H1 (cell line): Measurements from ENCODE around the gene PDHB. TPM values are rescaled to one million over a fixed set of nuclear protein-coding genes. Genes with fewer than 3 reads are reported as not detected.

Source experiments
- CTCF ChIA-PET: fragments of 300-600 bp; sonication (Branson Sonifier 250); formaldehyde crosslinking; loops from one replicate; lab custom pipeline; 2021; ENCODE audit not compliant: partially characterized antibody; lab: Charles Lee
- POLR2A ChIA-PET: fragments of 300-600 bp; sonication (Branson Sonifier 250); formaldehyde crosslinking; loops from one replicate; lab custom pipeline; 2021; ENCODE audit warnings: inconsistent platforms; ENCODE audit not compliant: partially characterized antibody; lab: Charles Lee
- DNase-seq, 2 experiments: peaks; one replicate each; pipeline versions ENCODE4 v3.0.0 to v3.0.0-alpha.2; 2010 to 2022; ENCODE audit warnings: low spot score in 2 of 2, low read depth in 1 of 2, mixed read lengths in 1 of 2
- FAIRE-seq: peaks from 2 replicates; lab custom pipeline; 2011; peaks lifted over from hg19 to GRCh38; lab: Jason Lieb, UNC
- H2AFZ ChIP-seq: 2 replicates; pipeline ENCODE4 v1.8.1; 2012; ENCODE audit warnings: low read length, inconsistent platforms
- H2AK5ac ChIP-seq: 2 replicates; pipeline ENCODE4 v1.6.1; 2013; ENCODE audit warnings: low read depth, low read length
- H2BK120ac ChIP-seq: replicated peaks from 2 replicates; pipeline ENCODE3; 2013; ENCODE audit warnings: low read depth, low read length, inconsistent platforms
- H2BK12ac ChIP-seq: 2 replicates; pipeline ENCODE4 v1.6.1; 2013; ENCODE audit warnings: low read depth, low read length
- H2BK15ac ChIP-seq: 2 replicates; pipeline ENCODE4 v1.6.1; 2013; ENCODE audit warnings: low read length
- H2BK20ac ChIP-seq: 2 replicates; pipeline ENCODE4 v1.6.1; 2013; ENCODE audit warnings: low read length
- H2BK5ac ChIP-seq: 2 replicates; pipeline ENCODE4 v1.6.1; 2013; ENCODE audit warnings: low read depth, low read length
- H3K14ac ChIP-seq: 2 replicates; pipeline ENCODE4 v1.6.1; 2013; ENCODE audit warnings: inconsistent platforms; ENCODE audit not compliant: insufficient read length
- H3K18ac ChIP-seq: 2 replicates; pipeline ENCODE4 v1.6.1; 2013; ENCODE audit warnings: low read length; ENCODE audit errors: extremely low read depth
- H3K23ac ChIP-seq: 2 replicates; pipeline ENCODE4 v1.6.1; 2013; ENCODE audit warnings: inconsistent platforms; ENCODE audit not compliant: insufficient read length
- H3K23me2 ChIP-seq: 2 replicates; pipeline ENCODE4 v1.6.1; 2013; ENCODE audit warnings: low read depth, low read length
- H3K27ac ChIP-seq: 2 replicates; pipeline ENCODE4 v1.6.1; 2011; ENCODE audit warnings: low read depth, low read length, inconsistent platforms
- H3K27me3 ChIP-seq, 4 experiments: replicated peaks in 1 of 4; 1 replicate in 1 of 4; 2 replicates in 3 of 4; pipeline versions ENCODE4 v1.6.1 to v1.8.1; 2011 to 2013; ENCODE audit warnings: low read length in 3 of 4, mild to moderate bottlenecking in 3 of 4, inconsistent platforms in 2 of 4, mixed read lengths in 2 of 4, moderate library complexity in 1 of 4; ENCODE audit not compliant: control insufficient read depth in 3 of 4, insufficient read depth in 3 of 4; ENCODE audit errors: extremely low read depth in 1 of 4
- H3K36me3 ChIP-seq, 4 experiments: 2 replicates each; pipeline versions ENCODE4 v1.6.1 to v1.8.1; 2011 to 2013; ENCODE audit warnings: mild to moderate bottlenecking in 4 of 4, low read length in 3 of 4, moderate library complexity in 2 of 4, control low read depth in 1 of 4, inconsistent platforms in 1 of 4; ENCODE audit not compliant: insufficient read depth in 4 of 4, control insufficient read depth in 2 of 4
- H3K4ac ChIP-seq: replicated peaks from 2 replicates; pipeline ENCODE3; 2013; ENCODE audit warnings: low read length, low read depth, mixed read lengths, inconsistent platforms; ENCODE audit not compliant: insufficient read length
- H3K4me1 ChIP-seq, 4 experiments: replicated peaks in 1 of 4; 1 replicate in 1 of 4; 2 replicates in 3 of 4; pipeline versions ENCODE4 v1.6.1 to v1.8.1; 2011 to 2013; ENCODE audit warnings: low read length in 3 of 4, inconsistent platforms in 2 of 4, mixed read lengths in 1 of 4; ENCODE audit not compliant: insufficient read depth in 4 of 4, control insufficient read depth in 3 of 4
- H3K4me2 ChIP-seq, 2 experiments: 2 replicates each; pipeline versions ENCODE4 v1.6.1 to v1.8.1; 2011 to 2013; ENCODE audit warnings: low read depth in 2 of 2, low read length in 2 of 2, control low read depth in 1 of 2, inconsistent platforms in 1 of 2, mild to moderate bottlenecking in 1 of 2; ENCODE audit not compliant: insufficient read depth in 1 of 2
- H3K4me3 ChIP-seq, 4 experiments: fragments of 200-600, 300-600 bp in 1 of 4; sonication (generic), shearing (Covaris generic), sonication (Bioruptor Twin) in 1 of 4; 2 replicates each; pipeline versions ENCODE4 v1.5.1 to v1.8.1; 2011 to 2016; ENCODE audit warnings: low read length in 4 of 4, low read depth in 3 of 4, control low read depth in 2 of 4, inconsistent platforms in 2 of 4, mild to moderate bottlenecking in 2 of 4, mixed read lengths in 1 of 4, moderate library complexity in 1 of 4; ENCODE audit not compliant: insufficient read depth in 2 of 4; ENCODE audit errors: extremely low read depth in 1 of 4
- H3K56ac ChIP-seq: replicated peaks from 2 replicates; pipeline ENCODE3; 2013; ENCODE audit warnings: low read depth, mild to moderate bottlenecking, mixed read lengths, low read length, inconsistent platforms; ENCODE audit not compliant: insufficient read length
- H3K79me1 ChIP-seq: 2 replicates; pipeline ENCODE4 v1.6.1; 2013; ENCODE audit warnings: low read depth, low read length, control low read depth
- H3K79me2 ChIP-seq, 2 experiments: 2 replicates each; pipeline versions ENCODE4 v1.6.1 to v1.8.1; 2012 to 2013; ENCODE audit warnings: low read length in 2 of 2, mild to moderate bottlenecking in 2 of 2, inconsistent platforms in 1 of 2; ENCODE audit not compliant: insufficient read depth in 2 of 2, control insufficient read depth in 1 of 2
- H3K9ac ChIP-seq, 4 experiments: replicated peaks in 1 of 4; 1 replicate in 1 of 4; 2 replicates in 3 of 4; pipeline versions ENCODE4 v1.6.1 to v1.8.1; 2011 to 2013; ENCODE audit warnings: low read depth in 3 of 4, low read length in 3 of 4, control low read depth in 2 of 4, mild to moderate bottlenecking in 2 of 4, moderate library complexity in 2 of 4, inconsistent platforms in 1 of 4; ENCODE audit errors: extremely low read depth in 1 of 4
- H3K9me3 ChIP-seq, 2 experiments: 2 replicates each; pipeline versions ENCODE4 v1.6.1 to v1.8.1; 2012 to 2013; ENCODE audit warnings: mild to moderate bottlenecking in 2 of 2, moderate library complexity in 2 of 2, control low read depth in 1 of 2, inconsistent platforms in 1 of 2, low read depth in 1 of 2, low read length in 1 of 2, mixed read lengths in 1 of 2; ENCODE audit not compliant: insufficient read depth in 2 of 2
- H4K20me1 ChIP-seq, 2 experiments: replicated peaks in 1 of 2; 2 replicates each; pipeline versions ENCODE3 to v1.8.1; 2011 to 2013; ENCODE audit warnings: inconsistent platforms in 2 of 2, low read length in 2 of 2, mild to moderate bottlenecking in 1 of 2; ENCODE audit not compliant: insufficient read depth in 2 of 2, control insufficient read depth in 1 of 2
- H4K5ac ChIP-seq: 2 replicates; pipeline ENCODE4 v1.6.1; 2013; ENCODE audit warnings: low read length, low read depth, mixed read lengths, inconsistent platforms; ENCODE audit not compliant: insufficient read length
- H4K8ac ChIP-seq: 2 replicates; pipeline ENCODE4 v1.8.0; 2013; ENCODE audit warnings: mild to moderate bottlenecking, moderate library complexity, low read length, inconsistent platforms; ENCODE audit not compliant: insufficient read depth; ENCODE audit errors: extremely low read depth
- H4K91ac ChIP-seq: replicated peaks from 2 replicates; pipeline ENCODE3; 2013; ENCODE audit warnings: low read length, mixed read lengths, inconsistent platforms; ENCODE audit not compliant: insufficient read length
- CHD2 ChIP-seq: IDR thresholded peaks from 2 replicates; pipeline ENCODE4 v1.6.1; 2012; ENCODE audit warnings: low read length, improper control_type of control experiment
- EP300 ChIP-seq, 2 experiments: IDR thresholded peaks; 1 replicate in 1 of 2; 2 replicates in 1 of 2; pipeline ENCODE4 v1.6.1; 2011 to 2012; ENCODE audit warnings: low read depth in 2 of 2, low read length in 2 of 2, mild to moderate bottlenecking in 2 of 2, borderline replicate concordance in 1 of 2, inconsistent platforms in 1 of 2, moderate library complexity in 1 of 2
- FOSL1 ChIP-seq: IDR thresholded peaks from 2 replicates; pipeline ENCODE4 v1.6.1; 2011; ENCODE audit warnings: mild to moderate bottlenecking, low read depth, low read length, moderate library complexity; ENCODE audit not compliant: insufficient read depth
- GABPA ChIP-seq: IDR thresholded peaks from 2 replicates; pipeline ENCODE4 v1.6.1; 2011; ENCODE audit warnings: mild to moderate bottlenecking, low read length, moderate library complexity, borderline replicate concordance; ENCODE audit not compliant: insufficient read depth
- GTF2F1 ChIP-seq: IDR thresholded peaks from 2 replicates; pipeline ENCODE4 v1.6.1; 2012; ENCODE audit warnings: low read depth, low read length, improper control_type of control experiment, borderline replicate concordance
- MAFK ChIP-seq: IDR thresholded peaks from 2 replicates; pipeline ENCODE4 v1.6.1; 2012; ENCODE audit warnings: low read depth, mild to moderate bottlenecking, improper control_type of control experiment, low read length
- SAP30 ChIP-seq: fragments of 300-600 bp; sonication (generic); IDR thresholded peaks from 2 replicates; pipeline ENCODE4 v1.7.1; 2012; ENCODE audit warnings: low read length, moderate library complexity, mild to moderate bottlenecking, inconsistent platforms; ENCODE audit not compliant: insufficient read depth, insufficient replicate concordance
- SIRT6 ChIP-seq: IDR thresholded peaks from one replicate; pipeline ENCODE4 v1.7.1; 2012; ENCODE audit warnings: low read length, inconsistent platforms
- TEAD4 ChIP-seq: IDR thresholded peaks from 2 replicates; pipeline ENCODE4 v1.6.1; 2012; ENCODE audit warnings: low read depth, low read length, inconsistent platforms, mixed read lengths
- WGBS, 2 experiments: shearing (Covaris generic) in 1 of 2; methylation state at CpG; one replicate each; pipeline versions ENCODE4 v1.1.6 to v1.1.7; 2013 to 2015; ENCODE audit warnings: low lambda C conversion rate in 2 of 2, mixed read lengths in 2 of 2, inconsistent platforms in 1 of 2, low coverage in 1 of 2, missing lambda C conversion rate in 1 of 2; ENCODE audit not compliant: insufficient replicate concordance in 2 of 2, insufficient coverage in 1 of 2, insufficient read length in 1 of 2; ENCODE audit errors: extremely low coverage in 1 of 2, missing lambda C conversion rate in 1 of 2; 5-methylcytosine and 5-hydroxymethylcytosine counted together
- polyA plus RNA-seq, 7 experiments: library from polyadenylated mRNA; depleted of rRNA in 3 of 7; stranded (reverse) in 5 of 7; unstranded in 2 of 7; fragments of >200 nt in 5 of 7; fragments of 200-250 nt in 2 of 7; gene quantifications; 1 replicate in 5 of 7; 2 replicates in 1 of 7; 4 replicates in 1 of 7; pipeline versions ENCODE4 v1.2.1 to v1.2.3, GENCODE V29; 2011 to 2013; ENCODE audit warnings: missing spikeins in 2 of 7, mixed read lengths in 2 of 7
- total RNA-seq: library from RNA; stranded (reverse); fragmentation: NEBNext Ultra II Directional; extraction: Animal tissue kit (Norgen Biotek cat#: 25700); gene quantifications from 2 replicates; pipeline ENCODE4 v1.2.1, GENCODE V29; 2021
- TF ChIP-seq, protein P1 (sequence below): IDR thresholded peaks from 2 replicates; pipeline ENCODE4 v1.6.1; 2012; ENCODE audit warnings: inconsistent platforms

PDHB gene
- total and polyA plus RNA-seq, 2 of the 8 experiments (the other 6 are each of a cell fraction or from before 2014, with no cell fraction given), result 90.4 to 140 TPM

DNA sequence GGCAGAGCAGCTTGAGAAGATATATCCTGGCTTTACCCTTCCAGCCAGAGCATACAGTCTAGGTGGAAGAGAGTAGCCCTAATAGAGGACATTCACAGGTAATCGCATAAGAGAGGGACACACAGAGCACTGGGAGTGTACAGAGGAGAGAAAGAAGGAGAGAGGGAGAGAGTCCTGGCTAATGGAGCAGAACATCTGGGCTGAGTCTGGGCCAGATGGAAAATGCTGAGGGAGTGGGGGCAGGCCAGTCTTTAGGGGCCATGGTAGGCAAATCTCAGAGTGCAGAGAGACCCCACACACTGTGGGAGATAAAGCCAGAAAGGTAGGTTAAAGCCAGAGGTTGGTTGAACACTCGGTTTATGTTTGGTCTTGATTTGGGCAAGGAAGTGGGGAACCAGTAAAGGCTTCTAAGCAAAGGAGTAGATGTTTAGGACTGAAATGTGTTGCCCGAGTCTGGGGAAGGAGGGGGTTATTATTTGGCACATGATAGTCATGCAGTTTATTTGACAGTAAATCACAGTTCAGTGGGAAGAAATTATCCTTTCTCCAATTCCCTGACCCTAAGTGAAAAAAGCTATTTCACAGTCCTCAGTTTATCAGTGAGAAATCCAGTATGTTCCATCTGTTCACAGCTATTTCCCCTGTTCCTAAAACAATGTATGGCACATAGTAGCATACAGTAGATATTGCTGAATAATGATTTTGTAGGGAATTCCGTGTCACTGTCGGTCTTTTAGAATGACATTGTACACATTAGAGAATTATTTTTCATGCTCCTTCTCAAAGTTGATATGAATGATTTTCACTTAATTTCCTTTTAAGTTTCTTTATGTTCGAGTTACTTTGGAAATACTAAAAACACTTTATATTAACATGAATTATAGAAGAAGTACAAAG is 45.7 kb downstream of the PDHB start:
- Histone ChIP-seq H3K79me2 (no peaks in the 10 kb centered on the region), H3K79me1 (no peaks in the 10 kb centered on the region), H3K9me3 (no peaks in the 10 kb centered on the region), H3K14ac (no peak overlapping the region), H3K23me2 (no peaks in the 10 kb centered on the region), H3K23ac (no peak overlapping the region), H3K27me3 (no peaks in the 10 kb centered on the region), H2AK5ac (no peak overlapping the region), H3K4me1 (no peaks in the 10 kb centered on the region), H2BK5ac (0 out of 2 replicates have a peak overlapping the region, but pooled peaks have one; percentile 26), H4K20me1 (no peaks in the 10 kb centered on the region), H3K18ac (no peak overlapping the region), H2BK120ac (no peak overlapping the region), H2BK12ac (no peak overlapping the region), H3K56ac (no peak overlapping the region), H2BK20ac (0 out of 2 replicates have a peak overlapping the region, but pooled peaks have one; percentile 11), H3K4ac (no peak overlapping the region), H2BK15ac (no peak overlapping the region), H3K9ac (no peak overlapping the region), H3K27ac (no peak overlapping the region), H2AFZ (no peak overlapping the region), H3K36me3 (no peaks in the 10 kb centered on the region), H4K8ac (no peak overlapping the region; the same call in 1 of the 2 replicates), H3K4me2 (no peak overlapping the region), H4K91ac (no peak overlapping the region), H4K5ac (no peak overlapping the region), H3K4me3 (no peak overlapping the region)
- CTCF ChIA-PET, result interaction anchor here (1.2 to 1.9 kb wide), 5 partner anchors 12 to 81 kb away, joined by 3 to 5 read pairs (median 4); no protein-coding TSS in a partner anchor
- POLR2A ChIA-PET, result no interaction called here
- no peak for FAIRE-seq
- TF ChIP-seq TEAD4 (no peak), EP300 (IDR thresholded peaks at IDR 0.05; ENCODE audit: borderline replicate concordance in 1 of 2, low read depth in 2 of 2, low read length in 2 of 2) (no peak), SAP30 (no peak), MAFK (no peak), CHD2 (no peak), SIRT6 (no peak), FOSL1 (no peak), GABPA (no peak), GTF2F1 (no peak)
- TF ChIP-seq, protein P1, sequence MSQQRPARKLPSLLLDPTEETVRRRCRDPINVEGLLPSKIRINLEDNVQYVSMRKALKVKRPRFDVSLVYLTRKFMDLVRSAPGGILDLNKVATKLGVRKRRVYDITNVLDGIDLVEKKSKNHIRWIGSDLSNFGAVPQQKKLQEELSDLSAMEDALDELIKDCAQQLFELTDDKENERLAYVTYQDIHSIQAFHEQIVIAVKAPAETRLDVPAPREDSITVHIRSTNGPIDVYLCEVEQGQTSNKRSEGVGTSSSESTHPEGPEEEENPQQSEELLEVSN, result no peak
- WGBS, 2 experiments, result 91% methylated on average over 6 of the region's 6 CpGs; no CpG with 5 or more reads in 1 of the 2 experiments
- DNase-seq, result no peak
